HepG2 (cell line): ENCODE results near the gene ARL11.

Source experiments
- ELF3 ChIP-seq: IDR thresholded peaks from 2 replicates; pipeline ENCODE4 v1.6.1; 2016; ENCODE audit warnings: missing genetic modification reagents, missing compliant biosample characterization
- EP300 ChIP-seq, 3 experiments: sonication (generic) in 1 of 3; formaldehyde crosslinking in 1 of 3; IDR thresholded peaks; 2 replicates each; pipeline versions ENCODE4 v1.5.1 to v1.6.1; 2011 to 2020; ENCODE audit warnings: low read depth in 2 of 3, low read length in 2 of 3, borderline replicate concordance in 1 of 3, improper control_type of control experiment in 1 of 3, mild to moderate bottlenecking in 1 of 3, missing genetic modification reagents in 1 of 3, moderate library complexity in 1 of 3
- ESRRA ChIP-seq: sonication (generic); formaldehyde crosslinking; IDR thresholded peaks from 2 replicates; pipeline ENCODE4 v1.5.1; 2020; ENCODE audit warnings: mild to moderate bottlenecking, low read depth, missing genetic modification reagents
- FOXA1 ChIP-seq, 2 experiments: fragments of 450-650 bp in 1 of 2; sonication (generic) in 1 of 2; formaldehyde crosslinking in 1 of 2; IDR thresholded peaks; 2 replicates each; pipeline versions ENCODE4 v1.4.0 to v1.6.1; 2016 to 2020; ENCODE audit warnings: missing genetic modification reagents in 1 of 2
- GABPB1 ChIP-seq: IDR thresholded peaks from 2 replicates; pipeline ENCODE4 v1.6.1; 2016; ENCODE audit warnings: mild to moderate bottlenecking, missing genetic modification reagents, moderate library complexity, missing compliant biosample characterization
- KLF16 ChIP-seq, 2 experiments: sonication (generic) in 1 of 2; formaldehyde crosslinking in 1 of 2; IDR thresholded peaks; 2 replicates each; pipeline versions ENCODE4 v1.6.1 to v1.8.0; 2016 to 2023; ENCODE audit warnings: missing genetic modification reagents in 2 of 2, missing compliant biosample characterization in 1 of 2
- NFKB2 ChIP-seq: sonication (generic); formaldehyde crosslinking; IDR thresholded peaks from 2 replicates; pipeline ENCODE4 v1.4.0; 2020; ENCODE audit warnings: missing genetic modification reagents, borderline replicate concordance
- SCMH1 ChIP-seq: sonication (generic); formaldehyde crosslinking; IDR thresholded peaks from 2 replicates; pipeline ENCODE4 v1.9.0; 2021; ENCODE audit warnings: missing genetic modification reagents, mild to moderate bottlenecking, borderline replicate concordance
- TMF1 ChIP-seq: sonication (generic); formaldehyde crosslinking; IDR thresholded peaks from 2 replicates; pipeline ENCODE4 v1.8.1; 2022; ENCODE audit warnings: low read depth, missing genetic modification reagents
- U2AF1 ChIP-seq: fragments of 200-400 bp; formaldehyde crosslinking; optimal IDR thresholded peaks from 2 replicates; pipeline ENCODE3; 2017; ENCODE audit warnings: mild to moderate bottlenecking, low read depth, low read length
- UBTF ChIP-seq: sonication (generic); formaldehyde crosslinking; IDR thresholded peaks from 2 replicates; pipeline ENCODE4 v1.4.0; 2020; ENCODE audit warnings: mild to moderate bottlenecking, missing genetic modification reagents
- ZNF260 ChIP-seq: sonication (generic); formaldehyde crosslinking; IDR thresholded peaks from 2 replicates; pipeline ENCODE4 v1.4.0; 2020; ENCODE audit warnings: missing genetic modification reagents, low read depth, mild to moderate bottlenecking, borderline replicate concordance
- ZNF589 ChIP-seq: sonication (generic); formaldehyde crosslinking; conservative IDR thresholded peaks from 2 replicates; pipeline ENCODE4 v1.8.0; 2022; ENCODE audit warnings: mild to moderate bottlenecking, moderate library complexity, missing genetic modification reagents
- ZNF790 ChIP-seq: sonication (generic); formaldehyde crosslinking; IDR thresholded peaks from 2 replicates; pipeline ENCODE4 v1.8.0; 2022; ENCODE audit warnings: missing genetic modification reagents, mild to moderate bottlenecking, borderline replicate concordance

DNA sequence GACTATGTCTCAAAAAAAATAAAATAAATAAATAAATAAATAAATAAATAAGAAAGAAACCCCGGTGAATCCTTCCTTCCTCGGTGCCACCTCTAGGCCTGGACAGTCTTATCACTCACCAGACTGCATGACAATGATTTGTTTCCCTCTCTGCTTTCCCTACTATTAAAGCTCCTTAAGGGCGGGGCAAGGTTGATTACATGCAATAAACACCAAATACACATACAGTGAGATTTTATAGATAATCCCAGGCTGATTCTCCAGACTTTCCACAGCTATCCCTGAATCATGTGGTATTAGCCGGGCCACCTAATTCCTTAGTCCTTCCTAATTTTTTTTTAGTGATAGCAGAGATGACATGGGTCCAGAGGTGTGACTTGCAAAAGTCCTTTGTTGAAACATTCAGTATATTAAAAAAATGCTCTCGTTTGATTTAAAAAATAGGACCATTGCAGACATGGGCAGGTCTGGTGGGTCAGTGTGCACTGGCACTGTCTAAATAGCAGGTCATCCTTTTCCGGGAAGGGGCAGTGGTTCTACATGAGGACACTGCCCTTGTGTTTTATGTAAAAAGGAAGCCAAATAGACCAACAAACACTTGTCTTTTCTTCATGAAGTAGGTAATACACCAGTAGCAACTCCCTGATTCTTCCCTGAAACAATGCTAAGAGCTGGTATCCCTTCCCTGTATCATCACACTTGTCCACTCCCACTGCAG is 48.4 kb downstream of the ARL11 start:
- no peak for TF ChIP-seq SCMH1 (CRISPR knock-in tag)
- no peak for TF ChIP-seq GABPB1 (CRISPR knock-in tag)
- TF ChIP-seq ELF3 (CRISPR knock-in tag) = no peak
- no peak for TF ChIP-seq ZNF260 (CRISPR knock-in tag)
- TF ChIP-seq ZNF589 (CRISPR knock-in tag) = no peak
- TF ChIP-seq ESRRA = no peak
- TF ChIP-seq EP300 (IDR thresholded peaks at IDR 0.05; ENCODE audit: low read depth in 2 of 2, low read length in 2 of 2) = no peak
- TF ChIP-seq EP300 (CRISPR knock-in tag; IDR thresholded peaks at IDR 0.05; ENCODE audit: borderline replicate concordance) = no peak
- no peak for TF ChIP-seq ZNF790 (CRISPR knock-in tag)
- no peak for TF ChIP-seq FOXA1 (IDR thresholded peaks at IDR 0.05)
- no peak for TF ChIP-seq FOXA1 (CRISPR knock-in tag; IDR thresholded peaks at IDR 0.05)
- TF ChIP-seq KLF16 (CRISPR knock-in tag; IDR thresholded peaks at IDR 0.05) = no peak
- TF ChIP-seq UBTF (CRISPR knock-in tag) = no peak
- TF ChIP-seq U2AF1 = no peak
- no peak for TF ChIP-seq NFKB2 (CRISPR knock-in tag)
- TF ChIP-seq TMF1 = no peak
